GM18505 (cell line): ENCODE data around the gene F7.

Source experiments
- ATAC-seq: cut with Tn5 transposase; IDR thresholded peaks from one replicate; pipeline ENCODE4 v1.9.1; 2021; ENCODE audit not compliant: unreplicated experiment
- POLR2A ChIP-seq: IDR thresholded peaks from 4 replicates; pipeline ENCODE4 v1.6.1; 2011; ENCODE audit warnings: borderline replicate concordance; ENCODE audit not compliant: insufficient read depth, insufficient read length; ENCODE audit errors: extremely low read depth

F7 gene

GRCh38 chr13:113143466-113144254 lies 38.1 kb downstream of the F7 start:
- no peak for TF ChIP-seq POLR2A
- no peak for ATAC-seq

- no peak for ATAC-seq
- no peak for TF ChIP-seq POLR2A
Measured at GRCh38 chr13:113144255-113144629, 38.7 kb downstream of the F7 start.

- no peak for TF ChIP-seq POLR2A
- no peak for ATAC-seq
Measured at GRCh38 chr13:113145496-113145895, 39.9 kb downstream of the F7 start.

- ATAC-seq, result no peak
- no peak for TF ChIP-seq POLR2A
Measured at GRCh38 chr13:113145911-113146598, 40.5 kb downstream of the F7 start.

DNA sequence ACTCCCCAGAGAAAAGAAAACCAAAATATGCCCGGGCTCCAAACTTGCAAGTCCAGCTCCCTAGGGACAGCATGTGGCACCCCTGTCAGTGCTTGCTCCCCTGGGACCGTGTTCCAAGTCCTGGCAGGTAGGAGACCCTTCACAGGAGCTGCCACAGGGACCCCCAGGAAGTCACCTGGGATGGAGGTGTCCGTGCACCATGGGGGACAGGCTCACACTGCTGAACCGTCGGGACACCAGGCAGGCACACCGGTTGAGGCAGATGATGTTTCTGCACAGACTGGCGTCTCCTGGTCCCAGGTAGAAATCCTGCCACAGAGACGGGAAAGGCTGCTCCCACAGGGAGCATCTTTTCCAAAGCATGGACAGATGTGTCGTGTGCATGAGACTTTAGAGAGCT lies 41.2 kb downstream of the F7 start:
- no peak for TF ChIP-seq POLR2A
- no peak for ATAC-seq

- no peak for ATAC-seq
- TF ChIP-seq POLR2A, result no peak
Measured at GRCh38 chr13:113147206-113147605, 41.6 kb downstream of the F7 start.

DNA sequence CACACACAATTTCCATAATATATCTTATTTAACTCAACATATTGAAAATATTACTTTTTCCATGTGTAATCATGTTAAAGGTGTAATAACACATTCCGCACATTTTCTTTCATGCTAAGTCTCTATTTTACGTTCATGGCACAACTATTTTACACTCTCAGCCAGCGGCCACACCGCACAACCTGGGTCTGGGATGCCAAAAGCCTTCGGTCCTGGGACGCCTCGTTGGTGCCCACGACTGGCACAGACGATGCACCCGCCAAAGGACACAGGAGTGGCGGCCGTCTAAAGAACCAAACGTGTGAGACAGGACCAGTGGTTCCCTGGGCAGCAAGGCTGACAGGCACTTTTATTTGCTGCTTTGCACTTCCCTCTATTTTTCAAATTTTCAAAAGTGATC lies 42.8 kb downstream of the F7 start:
- ATAC-seq, result no peak
- no peak for TF ChIP-seq POLR2A

GRCh38 chr13:113148940-113149503 lies 43.4 kb downstream of the F7 start:
- TF ChIP-seq POLR2A, result no peak

GRCh38 chr13:113149711-113150549 lies 44.3 kb downstream of the F7 start:
- no peak for TF ChIP-seq POLR2A
- ATAC-seq, result no peak

More at GRCh38 chr13:113148940-113149503, 43.4 kb downstream of the F7 start:
- ATAC-seq, result no peak

- no peak for TF ChIP-seq POLR2A
- no peak for ATAC-seq
Measured at GRCh38 chr13:113150550-113151365, 45.2 kb downstream of the F7 start.

DNA sequence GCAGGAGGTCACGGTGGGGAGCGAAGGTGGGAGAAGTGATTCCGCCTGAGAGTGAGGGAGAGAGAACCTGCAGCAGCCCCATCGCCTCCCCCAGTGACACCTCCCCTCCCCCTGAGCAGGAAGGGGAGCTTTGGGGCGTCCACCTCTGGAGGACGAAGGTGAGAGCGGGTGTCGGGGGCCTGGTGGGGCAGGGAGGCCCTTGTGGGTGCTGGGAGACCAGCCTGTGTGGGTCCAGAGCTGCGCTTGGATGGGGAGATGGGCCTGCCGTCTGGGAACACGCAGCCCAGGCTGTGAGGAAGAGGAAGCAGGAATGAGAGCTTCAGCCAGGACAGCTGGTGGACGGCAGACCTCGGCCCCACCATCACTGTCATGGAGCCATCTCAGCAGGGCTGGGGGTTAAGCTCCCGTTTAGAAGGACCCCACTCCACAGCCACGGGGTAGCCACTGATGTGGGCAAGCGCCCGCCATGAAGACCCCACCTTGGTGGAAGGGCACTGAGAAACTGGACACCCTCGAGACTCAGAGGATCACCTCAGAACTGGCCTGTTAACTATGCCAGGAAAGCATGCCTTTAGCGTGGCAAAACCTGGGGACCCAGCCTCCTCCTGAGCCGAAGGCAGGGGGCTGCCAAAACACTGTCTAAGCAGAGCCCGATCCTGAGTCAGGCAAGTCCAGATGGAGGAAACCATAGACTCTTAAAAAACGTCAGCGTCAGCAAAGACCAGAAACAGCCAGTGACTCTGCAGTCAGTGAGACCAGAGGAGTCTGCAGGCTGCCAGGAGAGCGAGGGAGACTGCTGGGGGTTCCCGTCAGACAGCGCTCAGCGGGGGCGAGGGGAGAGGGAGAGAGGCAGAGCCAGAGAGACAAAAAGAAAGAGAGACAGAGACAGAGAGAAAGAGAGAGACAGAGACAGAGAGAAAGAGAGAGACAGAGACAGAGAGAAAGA lies 46.4 kb downstream of the F7 start:
- no peak for TF ChIP-seq POLR2A
- ATAC-seq, result no peak

DNA sequence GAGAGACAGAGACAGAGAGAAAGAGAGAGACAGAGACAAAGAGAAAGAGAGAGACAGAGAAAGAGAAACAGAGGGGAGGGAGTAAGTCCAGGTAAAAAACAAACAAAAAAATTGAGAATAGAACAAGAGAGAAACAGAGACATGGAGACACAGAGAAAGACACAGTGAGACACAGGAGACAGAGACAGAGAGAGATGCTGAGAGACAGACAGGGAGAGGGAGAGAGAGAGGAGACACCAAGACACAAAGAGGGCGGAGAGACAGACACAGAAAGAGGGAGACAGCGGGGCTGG lies 47.0 kb downstream of the F7 start:
- ATAC-seq, result no peak
- no peak for TF ChIP-seq POLR2A
